Stimulated activated CD4-positive, alpha-beta T cell treated with anti-CD3 and anti-CD28 coated beads, Interleukin-4, amount 100 ng/mL, for 4 hours (primary cell): ENCODE measurements around the gene ADGRA1.
"Not testable (repeated sequence)": the region's sequence is repeated elsewhere in the genome, so short reads cannot be mapped to it uniquely, and the experiment has no call there.

Experiments used
- DNase-seq, 2 experiments: peaks; one replicate each; pipeline ENCODE4 v3.0.0-alpha.2; 2020

Gene ADGRA1

GRCh38 chr10:133131053-133131452, 43.3 kb downstream of the ADGRA1 start:
- DNase-seq = no peak

- DNase-seq = no peak
These were observed 44.2 kb downstream of the ADGRA1 start for GRCh38 chr10:133131734-133132472.

GRCh38 chr10:133132473-133133291, 45.0 kb downstream of the ADGRA1 start:
- DNase-seq = no peak

GRCh38 chr10:133133471-133134231, 45.9 kb downstream of the ADGRA1 start:
- no peak for DNase-seq

- DNase-seq = no peak
These were observed 46.8 kb downstream of the ADGRA1 start for GRCh38 chr10:133134411-133135115.

- DNase-seq = no peak
These were observed 47.4 kb downstream of the ADGRA1 start for GRCh38 chr10:133135116-133135465.

- DNase-seq = not testable (repeated sequence)
These were observed 49.9 kb downstream of the ADGRA1 start for GRCh38 chr10:133137486-133138145.

GRCh38 chr10:133139551-133140065, 51.9 kb downstream of the ADGRA1 start:
- DNase-seq = no peak

GRCh38 chr10:133140417-133141143, 52.9 kb downstream of the ADGRA1 start:
- DNase-seq = no peak

- no peak for DNase-seq
These were observed 53.6 kb downstream of the ADGRA1 start for GRCh38 chr10:133141144-133141957.

GRCh38 chr10:133141958-133142340, 54.2 kb downstream of the ADGRA1 start:
- DNase-seq = no peak

GRCh38 chr10:133142523-133143199, 54.9 kb downstream of the ADGRA1 start:
- no peak for DNase-seq

- no peak for DNase-seq
These were observed 55.4 kb downstream of the ADGRA1 start for GRCh38 chr10:133143200-133143533.

GRCh38 chr10:133143546-133143945, 55.8 kb downstream of the ADGRA1 start:
- no peak for DNase-seq

- DNase-seq = no peak
These were observed 57.0 kb downstream of the ADGRA1 start for GRCh38 chr10:133144771-133145170.

GRCh38 chr10:133150226-133150625, 62.5 kb downstream of the ADGRA1 start:
- DNase-seq = no peak

GRCh38 chr10:133150656-133151055, 62.9 kb downstream of the ADGRA1 start:
- DNase-seq = no peak

- not testable (repeated sequence) for DNase-seq
These were observed 63.3 kb downstream of the ADGRA1 start for GRCh38 chr10:133151071-133151470.

- no peak for DNase-seq
These were observed 63.8 kb downstream of the ADGRA1 start for GRCh38 chr10:133151543-133151972.

GRCh38 chr10:133154411-133154810, 66.7 kb downstream of the ADGRA1 start:
- no peak for DNase-seq
